A673 (cell line): ENCODE results near the gene ZDHHC8.

Experiments used
- CTCF ChIP-seq: fragments of 300-800, 200-600 bp; sonication (generic); conservative IDR thresholded peaks from 2 replicates; pipeline ENCODE4 v1.5.1; 2017; ENCODE audit warnings: low read depth, mild to moderate bottlenecking, antibody characterized with exemption, low read length, moderate library complexity, mixed read lengths
- EZH2 ChIP-seq: fragments of 200-600 bp; sonication (generic); IDR thresholded peaks from 2 replicates; pipeline ENCODE4 v1.6.1; 2017; ENCODE audit warnings: borderline replicate concordance, low read depth, mild to moderate bottlenecking, mixed read lengths, antibody characterized with exemption, low read length; ENCODE audit not compliant: poor library complexity, severe bottlenecking

DNA sequence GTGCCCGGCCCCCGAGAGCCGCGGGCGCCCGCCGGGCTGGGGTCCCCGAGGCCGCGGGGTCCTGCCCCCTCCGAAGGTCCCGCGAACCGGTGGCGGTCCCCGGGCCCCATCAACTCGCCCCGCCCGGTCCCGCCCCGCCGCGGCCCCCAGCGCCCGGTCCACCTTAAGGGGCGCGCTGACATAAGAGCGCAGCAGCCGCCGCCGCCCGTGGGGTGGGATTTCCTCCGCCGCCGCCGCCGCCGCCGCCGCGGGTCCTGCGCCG is at the start of gene ZDHHC8:
- no peak for TF ChIP-seq CTCF
- TF ChIP-seq EZH2: no peak
